H9 (cell line): ENCODE results near the gene ADAMTS2. TPM values are rescaled to one million over a fixed set of nuclear protein-coding genes. Genes with fewer than 3 reads are reported as not detected.

ENCODE experiments used
- DNase-seq: peaks from one replicate; pipeline ENCODE4 v3.0.0-alpha.2; 2017
- H2AFZ ChIP-seq: one replicate; pipeline ENCODE4 v1.6.1; 2013; ENCODE audit warnings: mild to moderate bottlenecking, low read length, control low read depth, moderate library complexity
- H2AK5ac ChIP-seq: 2 replicates; pipeline ENCODE4 v1.6.1; 2013; ENCODE audit warnings: low read length, control low read depth, mixed read lengths; ENCODE audit not compliant: insufficient read length
- H2BK120ac ChIP-seq: one replicate; pipeline ENCODE4 v1.6.1; 2013; ENCODE audit warnings: low read depth, mild to moderate bottlenecking, low read length, control low read depth, inconsistent platforms; ENCODE audit not compliant: poor library complexity, severe bottlenecking
- H2BK12ac ChIP-seq: 2 replicates; pipeline ENCODE4 v1.6.1; 2013; ENCODE audit warnings: low read length, control low read depth, mixed read lengths, low read depth; ENCODE audit not compliant: insufficient read length
- H2BK15ac ChIP-seq: 2 replicates; pipeline ENCODE4 v1.6.1; 2013; ENCODE audit warnings: low read depth, low read length, control low read depth
- H2BK20ac ChIP-seq: one replicate; pipeline ENCODE4 v1.6.1; 2013; ENCODE audit warnings: low read depth, mild to moderate bottlenecking, low read length, control low read depth, inconsistent platforms; ENCODE audit not compliant: poor library complexity, severe bottlenecking
- H2BK5ac ChIP-seq: 2 replicates; pipeline ENCODE4 v1.6.1; 2013; ENCODE audit warnings: low read length, control low read depth, mixed read lengths; ENCODE audit not compliant: insufficient read length
- H3K14ac ChIP-seq: 2 replicates; pipeline ENCODE4 v1.6.1; 2013; ENCODE audit warnings: low read length, control low read depth; ENCODE audit not compliant: insufficient read depth
- H3K18ac ChIP-seq: 2 replicates; pipeline ENCODE4 v1.6.1; 2013; ENCODE audit warnings: low read depth, mild to moderate bottlenecking, mixed read lengths, low read length, control low read depth; ENCODE audit not compliant: insufficient read length
- H3K23ac ChIP-seq: 2 replicates; pipeline ENCODE4 v1.6.1; 2013; ENCODE audit warnings: low read length, control low read depth, mixed read lengths, low read depth; ENCODE audit not compliant: insufficient read length
- H3K23me2 ChIP-seq: 2 replicates; pipeline ENCODE4 v1.6.1; 2013; ENCODE audit warnings: low read depth, mild to moderate bottlenecking, mixed read lengths, low read length, control low read depth; ENCODE audit not compliant: insufficient read length, poor library complexity, severe bottlenecking
- H3K27ac ChIP-seq: 2 replicates; pipeline ENCODE4 v1.5.1; 2013; ENCODE audit warnings: low read length, control low read depth, mixed read lengths, low read depth; ENCODE audit not compliant: insufficient read length
- H3K27me3 ChIP-seq: 2 replicates; pipeline ENCODE4 v1.6.1; 2013; ENCODE audit warnings: low read length, control low read depth, inconsistent platforms; ENCODE audit not compliant: insufficient read depth
- H3K4ac ChIP-seq: 2 replicates; pipeline ENCODE4 v1.6.1; 2013; ENCODE audit warnings: low read depth, mild to moderate bottlenecking, control low read depth, inconsistent platforms, low read length, moderate library complexity
- H3K4me1 ChIP-seq: 2 replicates; pipeline ENCODE4 v1.6.1; 2013; ENCODE audit warnings: low read length, control low read depth, inconsistent platforms; ENCODE audit not compliant: insufficient read depth
- H3K4me2 ChIP-seq: 2 replicates; pipeline ENCODE4 v1.6.1; 2013; ENCODE audit warnings: low read length, control low read depth, mixed read lengths; ENCODE audit not compliant: insufficient read length, insufficient read depth
- H3K56ac ChIP-seq: 2 replicates; pipeline ENCODE4 v1.6.1; 2013; ENCODE audit warnings: low read depth, mild to moderate bottlenecking, mixed read lengths, low read length, control low read depth; ENCODE audit not compliant: insufficient read length
- H3K79me1 ChIP-seq: 2 replicates; pipeline ENCODE4 v1.6.1; 2013; ENCODE audit warnings: low read depth, mild to moderate bottlenecking, moderate library complexity, low read length, control low read depth, inconsistent platforms; ENCODE audit not compliant: insufficient read depth, poor library complexity, severe bottlenecking
- H3K79me2 ChIP-seq: 2 replicates; pipeline ENCODE4 v1.6.1; 2013; ENCODE audit warnings: low read length, control low read depth, inconsistent platforms; ENCODE audit not compliant: insufficient read depth
- H3K9ac ChIP-seq: 2 replicates; pipeline ENCODE4 v1.6.1; 2013; ENCODE audit warnings: low read length, control low read depth, mixed read lengths; ENCODE audit not compliant: insufficient read length; ENCODE audit errors: extremely low read depth
- H3K9me3 ChIP-seq: one replicate; pipeline ENCODE4 v1.6.1; 2013; ENCODE audit warnings: low read depth, low read length, inconsistent platforms; ENCODE audit not compliant: control insufficient read depth
- H3T11ph ChIP-seq: one replicate; pipeline ENCODE4 v1.6.1; 2013; ENCODE audit warnings: mild to moderate bottlenecking, low read length, control low read depth, inconsistent platforms
- H4K20me1 ChIP-seq: one replicate; pipeline ENCODE4 v1.6.1; 2013; ENCODE audit not compliant: control insufficient read depth, insufficient read length, insufficient read depth
- H4K5ac ChIP-seq: 2 replicates; pipeline ENCODE4 v1.6.1; 2013; ENCODE audit warnings: low read depth, mild to moderate bottlenecking, mixed read lengths, low read length, control low read depth; ENCODE audit not compliant: insufficient read length
- H4K8ac ChIP-seq: replicated peaks from 2 replicates; pipeline ENCODE4 v1.6.1; 2013; ENCODE audit warnings: low read length, control low read depth, mixed read lengths, low read depth; ENCODE audit not compliant: insufficient read length
- H4K91ac ChIP-seq: 2 replicates; pipeline ENCODE4 v1.6.1; 2013; ENCODE audit warnings: low read depth, mild to moderate bottlenecking, moderate library complexity, mixed read lengths, low read length, control low read depth; ENCODE audit not compliant: insufficient read length
- H3K27ac Mint-ChIP-seq, 3 experiments: 2 replicates in 2 of 3; 3 replicates in 1 of 3; pipeline ENCODE4 v1.8.0; 2020 to 2021; ENCODE audit warnings: mixed read lengths in 3 of 3, mild to moderate bottlenecking in 1 of 3, moderate library complexity in 1 of 3
- H3K27me3 Mint-ChIP-seq: 2 replicates; pipeline ENCODE4 v1.8.0; 2021; ENCODE audit warnings: low read depth, mild to moderate bottlenecking, moderate library complexity, mixed read lengths
- H3K36me3 Mint-ChIP-seq, 3 experiments: 2 replicates in 2 of 3; 3 replicates in 1 of 3; pipeline ENCODE4 v1.8.0; 2020 to 2021; ENCODE audit warnings: low read depth in 3 of 3, mixed read lengths in 3 of 3; ENCODE audit not compliant: insufficient read depth in 1 of 3
- H3K4me1 Mint-ChIP-seq, 2 experiments: 2 replicates each; pipeline ENCODE4 v1.8.0; 2020; ENCODE audit warnings: mixed read lengths in 2 of 2
- H3K4me3 Mint-ChIP-seq, 2 experiments: 2 replicates in 1 of 2; 3 replicates in 1 of 2; pipeline ENCODE4 v1.8.0; 2020 to 2021; ENCODE audit warnings: mild to moderate bottlenecking in 2 of 2, mixed read lengths in 2 of 2, moderate library complexity in 1 of 2
- H3K9me3 Mint-ChIP-seq, 2 experiments: 2 replicates in 1 of 2; 3 replicates in 1 of 2; pipeline ENCODE4 v1.8.0; 2020; ENCODE audit warnings: mild to moderate bottlenecking in 2 of 2, mixed read lengths in 2 of 2, moderate library complexity in 1 of 2
- CTCF ChIP-seq: fragments of 200-600 bp; sonication (generic); conservative IDR thresholded peaks from 3 replicates; pipeline ENCODE4 v1.8.0; 2021; ENCODE audit warnings: antibody characterized with exemption, mild to moderate bottlenecking
- WGBS: extraction: QIAGEN DNeasy Blood & Tissue Kit; methylation state at CpG from one replicate; pipeline ENCODE4 v1.1.7; 2013; ENCODE audit warnings: missing lambda C conversion rate, low lambda C conversion rate, mixed read lengths; ENCODE audit not compliant: insufficient read length; ENCODE audit errors: extremely low coverage; 5-methylcytosine and 5-hydroxymethylcytosine counted together
- total RNA-seq: library from RNA; stranded (reverse); gene quantifications from 2 replicates; pipeline ENCODE4 v1.2.1, GENCODE V29; 2021

Gene ADAMTS2
- total RNA-seq, 1 experiment from 2014 or later, result 5.4 TPM

GRCh38 chr5:179266291-179267070 lies 78.8 kb downstream of the ADAMTS2 start:
- Histone ChIP-seq H2BK120ac (no peak overlapping the region), H3K27ac (no peak overlapping the region), H2BK12ac (no peak overlapping the region), H3K9me3 (no peaks in the 10 kb centered on the region), H3K23ac (no peak overlapping the region), H2BK5ac (no peak overlapping the region), H4K91ac (no peak overlapping the region), H3K4me1 (no peaks in the 10 kb centered on the region), H3T11ph (no peak overlapping the region), H3K9ac (no peak overlapping the region), H4K8ac (no peak overlapping the region), H4K20me1 (no peaks in the 10 kb centered on the region), H2AFZ (no peak overlapping the region), H3K4me2 (no peak overlapping the region), H3K14ac (no peak overlapping the region; the same call in 1 of the 2 replicates), H3K56ac (no peak overlapping the region), H2AK5ac (no peak overlapping the region), H2BK15ac (no peak overlapping the region), H3K27me3 (no peaks in the 10 kb centered on the region), H3K18ac (no peak overlapping the region), H4K5ac (no peak overlapping the region), H2BK20ac (no peak overlapping the region), H3K79me2 (no peaks in the 10 kb centered on the region), H3K23me2 (no peaks in the 10 kb centered on the region), H3K4ac (no peak overlapping the region), H3K79me1 (no peaks in the 10 kb centered on the region)
- Mint-ChIP-seq H3K9me3 (no peaks in the 10 kb centered on the region), H3K4me1 (peaks cover 9 to 23% of the 10 kb centered on the region in 2 experiments), H3K36me3 (no peaks in the 10 kb centered on the region), H3K27me3 (no peaks in the 10 kb centered on the region; the same call in none of the 2 replicates), H3K27ac (peak overlapping the region in 1 of 3 experiments; percentile 77; a peak in 1 of 7 replicates), H3K4me3 (no peak overlapping the region)
- no CpG with 5 or more reads among the region's 13 CpGs for WGBS
- TF ChIP-seq CTCF, result no peak
- no peak for DNase-seq
